SK-N-SH (cell line): Measurements from ENCODE around the gene PCBP3.

ENCODE experiments used
- CTCF ChIP-seq: fragments of 200-600 bp; sonication (generic); IDR thresholded peaks from 2 replicates; pipeline ENCODE4 v1.6.1; 2017; ENCODE audit warnings: antibody characterized with exemption, mild to moderate bottlenecking, moderate library complexity
- EP300 ChIP-seq, 2 experiments: IDR thresholded peaks; 2 replicates each; pipeline versions ENCODE4 v1.4.0 to v1.6.1; 2012; ENCODE audit warnings: borderline replicate concordance in 1 of 2, low read depth in 1 of 2, low read length in 1 of 2
- FOSL2 ChIP-seq: IDR thresholded peaks from 2 replicates; pipeline ENCODE4 v1.4.0; 2012; ENCODE audit warnings: low read depth, mild to moderate bottlenecking, moderate library complexity, borderline replicate concordance
- NRF1 ChIP-seq: IDR thresholded peaks from 2 replicates; pipeline ENCODE4 v1.6.1; 2012; ENCODE audit warnings: low read depth, mild to moderate bottlenecking, low read length
- POLR2AphosphoS5 ChIP-seq: IDR thresholded peaks from 2 replicates; pipeline ENCODE4 v1.6.1; 2012; ENCODE audit warnings: low read depth, low read length
- RCOR1 ChIP-seq: fragments of 150-350 bp; IDR thresholded peaks from 2 replicates; pipeline ENCODE4 v1.6.1; 2017; ENCODE audit warnings: antibody characterized with exemption, low read length
- REST ChIP-seq: IDR thresholded peaks from 2 replicates; pipeline ENCODE4 v1.6.1; 2012; ENCODE audit warnings: mild to moderate bottlenecking, low read depth, low read length, moderate library complexity
- TCF12 ChIP-seq: IDR thresholded peaks from 2 replicates; pipeline ENCODE4 v1.4.0; 2012
- USF2 ChIP-seq: fragments of 150-350 bp; IDR thresholded peaks from 2 replicates; pipeline ENCODE4 v1.6.1; 2017; ENCODE audit warnings: antibody characterized with exemption, low read length, low read depth, borderline replicate concordance

GRCh38 chr21:45926281-45926680 is 282.8 kb downstream of the PCBP3 start:
- TF ChIP-seq NRF1 (no peak), TCF12 (no peak), CTCF (0 out of 2 replicates have a peak, but pooled peaks have one; percentile 12), REST (no peak), USF2 (no peak), POLR2AphosphoS5 (no peak), RCOR1 (no peak), EP300 (IDR thresholded peaks at IDR 0.05; ENCODE audit: borderline replicate concordance in 1 of 2, low read depth in 1 of 2, low read length in 1 of 2) (no peak), FOSL2 (no peak)
